ENCODE measurements around the gene MZF1.
A peak's percentile ranks its signal among the peaks of the same experiment; 100 is the strongest.

The MZF1 gene

DNA sequence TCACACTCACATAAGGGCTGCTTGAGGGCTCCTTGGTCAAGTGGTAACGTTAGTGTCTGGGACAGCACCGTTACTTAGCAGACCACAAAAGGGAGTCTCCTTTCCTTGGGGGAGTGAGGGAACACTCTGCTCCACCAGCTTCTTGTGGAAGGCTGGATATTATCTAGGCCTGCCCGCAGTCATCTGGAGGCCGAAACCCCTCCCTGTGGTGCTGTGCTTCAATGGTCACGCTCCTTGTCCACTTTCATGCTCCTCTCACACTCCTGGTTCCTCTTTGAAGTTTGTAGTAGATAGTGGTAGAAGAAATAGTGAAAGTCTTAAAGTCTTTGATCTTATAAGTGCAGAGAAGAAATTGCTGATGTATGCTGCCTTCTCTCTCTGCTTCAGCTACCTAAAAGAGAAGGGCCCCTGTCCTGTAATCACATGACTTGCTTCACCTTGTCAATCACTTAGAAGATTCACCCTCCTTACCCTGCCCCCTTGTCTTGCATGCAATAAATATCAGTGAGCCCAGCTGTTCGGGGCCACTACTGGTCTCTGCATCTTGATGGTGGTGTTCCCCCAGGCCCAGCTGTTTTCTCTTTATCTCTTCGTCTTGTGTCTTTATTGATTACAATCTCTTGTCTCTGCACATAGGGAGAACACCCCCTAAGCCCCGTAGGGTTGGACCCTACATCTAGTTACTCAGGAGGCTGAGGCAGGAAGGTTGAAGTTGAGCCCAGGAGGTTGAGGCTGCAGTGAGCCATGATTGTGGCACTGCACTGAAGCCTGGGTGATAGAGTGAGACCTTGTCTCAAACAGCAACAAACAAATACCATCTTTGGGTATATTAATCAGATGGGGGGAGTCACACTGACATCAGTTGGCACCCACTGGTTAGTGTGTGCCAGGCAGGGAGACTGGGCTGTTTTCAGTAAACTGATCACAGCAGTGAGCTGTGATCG is 11.6 kb upstream of the MZF1 start:
- Histone ChIP-seq H3K27me3 (no peaks in the 10 kb centered on the region), H3K27ac (no peak overlapping the region), H3K9me3 (no peaks in the 10 kb centered on the region), H3K4me1 (ENCODE audit: control insufficient read depth in 1 of 2, insufficient read depth in 1 of 2, low read depth in 1 of 2, low read length in 1 of 2) (peaks cover 3 to 7% of the 10 kb centered on the region in 2 experiments), H3K36me3 (peaks cover 30% of the 10 kb centered on the region), H3K4me3 (ENCODE audit: low read depth in 1 of 2, low read length in 1 of 2) (no peak overlapping the region)
- TF ChIP-seq, protein P1, sequence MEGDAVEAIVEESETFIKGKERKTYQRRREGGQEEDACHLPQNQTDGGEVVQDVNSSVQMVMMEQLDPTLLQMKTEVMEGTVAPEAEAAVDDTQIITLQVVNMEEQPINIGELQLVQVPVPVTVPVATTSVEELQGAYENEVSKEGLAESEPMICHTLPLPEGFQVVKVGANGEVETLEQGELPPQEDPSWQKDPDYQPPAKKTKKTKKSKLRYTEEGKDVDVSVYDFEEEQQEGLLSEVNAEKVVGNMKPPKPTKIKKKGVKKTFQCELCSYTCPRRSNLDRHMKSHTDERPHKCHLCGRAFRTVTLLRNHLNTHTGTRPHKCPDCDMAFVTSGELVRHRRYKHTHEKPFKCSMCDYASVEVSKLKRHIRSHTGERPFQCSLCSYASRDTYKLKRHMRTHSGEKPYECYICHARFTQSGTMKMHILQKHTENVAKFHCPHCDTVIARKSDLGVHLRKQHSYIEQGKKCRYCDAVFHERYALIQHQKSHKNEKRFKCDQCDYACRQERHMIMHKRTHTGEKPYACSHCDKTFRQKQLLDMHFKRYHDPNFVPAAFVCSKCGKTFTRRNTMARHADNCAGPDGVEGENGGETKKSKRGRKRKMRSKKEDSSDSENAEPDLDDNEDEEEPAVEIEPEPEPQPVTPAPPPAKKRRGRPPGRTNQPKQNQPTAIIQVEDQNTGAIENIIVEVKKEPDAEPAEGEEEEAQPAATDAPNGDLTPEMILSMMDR (IDR thresholded peaks at IDR 0.05): no peak

DNA sequence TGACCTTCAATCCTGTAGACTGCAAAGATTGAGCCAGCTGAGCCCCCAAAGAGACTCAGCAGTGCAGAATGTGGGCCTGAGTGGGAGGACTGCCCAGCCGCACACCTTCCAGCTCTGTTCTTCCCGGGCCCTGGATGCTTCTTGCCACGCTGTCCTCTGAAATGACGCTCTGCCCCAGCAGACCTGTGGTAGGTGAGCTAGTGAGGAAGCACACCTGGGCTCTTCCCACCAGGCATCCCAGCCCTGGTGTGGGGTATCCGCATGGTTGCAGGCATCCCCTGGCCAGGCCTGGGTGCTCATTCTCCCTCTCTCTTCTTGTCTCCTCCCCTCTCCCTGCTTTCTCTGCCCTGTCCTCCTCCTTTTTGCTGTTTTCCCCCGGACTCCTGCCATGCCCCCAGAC is 9.8 kb upstream of the MZF1 start:
- Histone ChIP-seq H3K27ac (no peak overlapping the region), H3K4me3 (ENCODE audit: low read depth in 1 of 2, low read length in 1 of 2) (no peak overlapping the region), H3K27me3 (no peaks in the 10 kb centered on the region), H3K9me3 (no peaks in the 10 kb centered on the region), H3K4me1 (ENCODE audit: control insufficient read depth in 1 of 2, insufficient read depth in 1 of 2, low read depth in 1 of 2, low read length in 1 of 2) (peaks cover 3 to 7% of the 10 kb centered on the region in 2 experiments), H3K36me3 (peaks cover 30% of the 10 kb centered on the region)
- TF ChIP-seq, protein P1 (IDR thresholded peaks at IDR 0.05): no peak

DNA sequence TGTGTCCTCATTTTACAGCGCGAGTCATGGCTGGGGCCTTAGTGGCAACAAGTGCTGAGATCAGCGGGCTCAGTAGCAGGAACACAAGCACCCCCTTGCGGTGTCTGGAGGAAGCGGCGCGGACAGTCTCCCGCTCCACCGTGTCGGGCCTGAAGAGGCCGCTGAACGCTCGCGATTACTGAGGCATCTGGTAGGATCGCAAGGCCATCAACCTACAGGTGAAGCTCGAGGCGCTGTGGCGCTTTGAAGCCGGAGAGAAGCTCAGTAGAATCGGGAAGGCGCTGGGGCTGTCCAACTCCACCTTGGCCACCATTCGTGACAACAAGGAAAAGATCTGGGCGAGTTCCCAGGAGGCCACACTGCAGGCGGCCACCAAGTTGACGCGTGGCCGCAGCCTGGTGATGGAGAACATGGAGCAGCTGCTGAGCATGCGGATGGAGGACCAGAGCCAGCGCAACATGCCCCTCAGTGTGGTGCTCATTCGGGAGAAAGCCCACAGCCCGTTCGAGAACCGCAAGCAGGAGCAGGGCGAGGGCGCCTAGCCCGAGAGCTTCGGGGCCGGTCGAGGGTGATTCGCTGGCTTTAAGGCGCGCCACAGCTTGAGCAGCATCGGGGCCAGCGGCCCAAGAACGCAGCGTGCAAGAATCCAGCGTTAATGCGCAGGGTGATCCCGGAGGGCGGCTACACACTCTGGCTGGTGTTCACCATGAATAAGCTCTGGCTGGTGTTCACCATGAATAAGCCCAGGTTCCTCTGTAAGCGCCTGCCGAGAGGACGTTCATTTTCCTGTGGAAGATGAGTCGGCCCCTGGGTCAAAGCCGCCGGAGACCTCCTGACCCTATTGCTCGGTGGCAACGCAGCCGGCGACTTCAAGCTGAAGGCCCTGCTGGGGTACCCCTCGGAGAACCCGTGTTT is 8.3 kb upstream of the MZF1 start:
- Histone ChIP-seq H3K4me1 (ENCODE audit: control insufficient read depth in 1 of 2, insufficient read depth in 1 of 2, low read depth in 1 of 2, low read length in 1 of 2) (peaks cover 3 to 7% of the 10 kb centered on the region in 2 experiments), H3K4me3 (ENCODE audit: low read depth in 1 of 2, low read length in 1 of 2) (no peak overlapping the region), H3K9me3 (no peaks in the 10 kb centered on the region), H3K27ac (peak overlapping the region; percentile 61), H3K27me3 (no peaks in the 10 kb centered on the region), H3K36me3 (peaks cover 30% of the 10 kb centered on the region)
- TF ChIP-seq, protein P1 (IDR thresholded peaks at IDR 0.05): peak; percentile 97

DNA sequence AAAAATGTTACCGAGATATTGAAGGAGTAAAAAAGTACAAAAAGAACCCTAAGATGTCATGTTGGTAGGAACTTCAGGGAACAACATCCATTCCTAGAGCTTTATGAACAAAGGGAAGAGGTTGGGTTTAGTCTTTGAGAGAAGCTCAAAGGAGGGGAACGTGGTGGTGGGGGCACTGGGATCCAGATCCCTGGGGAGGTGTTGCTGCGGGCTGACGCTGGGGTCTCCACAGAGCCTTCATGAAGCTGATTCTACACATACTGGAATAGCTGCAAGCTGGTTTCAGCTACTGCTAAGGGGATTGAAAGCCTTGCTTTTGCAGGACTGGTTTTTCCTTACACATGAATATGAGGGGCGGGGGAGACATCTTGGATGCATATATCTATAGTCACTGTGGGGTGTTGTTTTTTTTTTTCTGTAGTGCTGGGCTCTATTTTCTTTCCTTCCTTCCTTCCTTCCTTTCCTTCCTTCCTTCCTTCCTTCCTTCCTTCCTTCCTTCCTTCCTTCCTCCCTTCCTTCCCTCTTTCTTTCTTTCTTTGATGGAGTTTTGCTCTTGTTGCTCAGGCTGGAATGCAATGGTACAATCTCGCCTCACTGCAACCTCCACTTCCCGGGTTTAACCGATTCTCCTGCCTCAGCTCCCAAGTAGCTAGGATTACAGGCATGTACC is 6.5 kb upstream of the MZF1 start:
- H3K27me3 ChIP-seq: no peaks in the 10 kb centered on the region
- H3K4me3 ChIP-seq (ENCODE audit: low read depth in 1 of 2, low read length in 1 of 2): no peak overlapping the region
- no peaks in the 10 kb centered on the region for H3K9me3 ChIP-seq
- no peak overlapping the region for H3K27ac ChIP-seq
- H3K4me1 ChIP-seq (ENCODE audit: control insufficient read depth in 1 of 2, insufficient read depth in 1 of 2, low read depth in 1 of 2, low read length in 1 of 2): peaks cover 13 to 18% of the 10 kb centered on the region in 2 experiments
- peaks cover 30% of the 10 kb centered on the region for H3K36me3 ChIP-seq
- TF ChIP-seq, protein P1 (IDR thresholded peaks at IDR 0.05): no peak
